Vagina (tissue), 2 donors: Measurements from ENCODE around the gene DAP3.

Experiments used
- CTCF ChIP-seq, 3 experiments: fragments of 450-650 bp in 2 of 3; fragments of 200-600 bp in 1 of 3; sonication (generic) in 1 of 3; IDR thresholded peaks; one replicate each; pipeline ENCODE4 v1.5.1; 2017 to 2019; ENCODE audit warnings: antibody characterized with exemption in 3 of 3, mild to moderate bottlenecking in 2 of 3, moderate library complexity in 2 of 3
- POLR2A ChIP-seq, 2 donors: fragments of 450-650 bp; IDR thresholded peaks; one replicate each; pipeline ENCODE4 v1.6.1; 2017; ENCODE audit warnings: antibody characterized with exemption in 2 of 2, mild to moderate bottlenecking in 2 of 2, moderate library complexity in 2 of 2

- TF ChIP-seq CTCF (IDR thresholded peaks at IDR 0.05) (no peak), POLR2A (IDR thresholded peaks at IDR 0.05) (no peak)
These were observed 43.8 kb upstream of the DAP3 start for GRCh38 chr1:155645034-155645598.
